ENCODE results near the gene SNF8. TPM values are rescaled to one million over a fixed set of nuclear protein-coding genes. Genes with fewer than 3 reads are reported as not detected.

SNF8 gene
- total RNA-seq, 1 donor from 2014 or later = 36.5 TPM

DNA sequence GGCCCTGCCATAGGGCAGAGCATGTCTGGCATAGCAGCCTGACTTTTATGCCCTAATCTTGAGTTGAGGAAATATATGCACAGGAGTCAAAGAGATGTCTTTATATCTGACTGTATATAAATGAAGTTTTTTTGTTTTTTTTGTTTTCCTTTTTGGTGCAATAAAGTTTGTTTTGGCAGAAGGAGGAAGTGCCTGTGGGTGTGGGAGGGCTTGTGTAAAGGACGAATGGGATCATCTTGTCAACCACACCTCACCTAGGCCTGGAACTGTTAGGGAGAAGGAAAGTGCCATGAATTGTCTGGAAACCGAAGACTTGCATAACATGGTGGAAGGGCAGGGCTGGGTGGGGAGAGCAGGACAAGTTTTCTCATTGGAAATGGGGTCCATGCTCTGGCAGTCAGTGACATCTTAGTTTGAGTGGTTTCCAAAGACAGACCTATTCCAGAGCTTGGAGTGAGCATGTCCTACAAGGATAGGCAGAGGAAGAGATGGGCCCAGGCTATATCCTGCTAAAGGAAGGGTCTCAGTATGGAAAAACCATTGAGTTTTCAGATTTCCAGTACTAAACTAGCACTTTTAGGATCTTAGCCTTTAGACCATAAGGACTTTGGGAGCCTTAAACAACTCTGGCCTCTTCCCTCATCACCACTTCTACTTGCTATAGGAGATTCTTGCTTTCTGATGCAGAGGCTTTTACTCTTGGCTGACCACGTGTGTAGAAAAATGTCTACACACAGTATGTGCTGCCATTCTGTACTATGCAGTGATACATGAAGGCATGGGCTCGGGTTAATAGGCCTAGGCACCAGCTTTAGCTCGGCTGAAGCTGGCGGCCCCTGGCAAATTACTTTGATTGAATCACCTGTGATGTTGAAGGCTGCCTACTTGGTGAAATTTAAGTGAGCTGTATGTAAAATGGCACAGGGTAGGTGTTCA is 15.5 kb downstream of the SNF8 start:
- H3K27me3 ChIP-seq = no peaks in the 10 kb centered on the region
- H3K9me3 ChIP-seq = no peaks in the 10 kb centered on the region
- H3K4me1 ChIP-seq = no peaks in the 10 kb centered on the region
- H3K4me3 ChIP-seq = no peak overlapping the region
- no peak for TF ChIP-seq CTCF (IDR thresholded peaks at IDR 0.05)
- H3K36me3 ChIP-seq = peaks cover 72 to 100% of the 10 kb centered on the region in 2 donors
- intact Hi-C loops (cut with DNase I) = no loop called here
- no peak overlapping the region for H3K27ac ChIP-seq
- no peak for DNase-seq (ENCODE audit: low spot score in 2 of 2)

GRCh38 chr17:48927978-48928745 is 16.5 kb downstream of the SNF8 start:
- no peaks in the 10 kb centered on the region for H3K4me1 ChIP-seq
- intact Hi-C loops (cut with DNase I) = no loop called here
- peaks cover 77 to 100% of the 10 kb centered on the region in 2 donors for H3K36me3 ChIP-seq
- H3K9me3 ChIP-seq = no peaks in the 10 kb centered on the region
- no peaks in the 10 kb centered on the region for H3K27me3 ChIP-seq
- H3K27ac ChIP-seq = no peak overlapping the region
- no peak for TF ChIP-seq CTCF (IDR thresholded peaks at IDR 0.05)
- no peak for DNase-seq (ENCODE audit: low spot score in 2 of 2)
- no peak overlapping the region for H3K4me3 ChIP-seq

DNA sequence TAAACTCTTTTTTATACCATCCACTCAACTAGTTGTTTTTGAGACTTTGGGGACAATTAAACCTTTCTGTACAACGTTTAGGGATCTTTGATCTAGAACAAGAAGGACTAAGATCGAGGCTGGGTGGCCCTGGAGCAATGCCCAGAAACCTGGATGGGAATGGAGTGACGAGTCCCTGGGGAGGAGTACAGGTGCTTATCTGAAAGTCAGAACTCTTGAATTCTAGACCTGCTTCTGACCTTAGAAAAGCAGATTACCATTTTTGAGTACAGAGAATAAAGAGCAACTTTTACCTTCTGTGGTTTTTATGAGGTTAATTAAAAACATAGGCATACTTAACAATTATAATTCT is 18.7 kb downstream of the SNF8 start:
- Histone ChIP-seq H3K36me3 (peaks cover 80 to 100% of the 10 kb centered on the region in 2 donors), H3K4me1 (no peaks in the 10 kb centered on the region), H3K4me3 (no peak overlapping the region), H3K9me3 (no peaks in the 10 kb centered on the region), H3K27ac (no peak overlapping the region), H3K27me3 (no peaks in the 10 kb centered on the region)
- intact Hi-C loops (cut with DNase I) = no loop called here
- DNase-seq (ENCODE audit: low spot score in 2 of 2) = no peak
- no peak for TF ChIP-seq CTCF (IDR thresholded peaks at IDR 0.05)

DNA sequence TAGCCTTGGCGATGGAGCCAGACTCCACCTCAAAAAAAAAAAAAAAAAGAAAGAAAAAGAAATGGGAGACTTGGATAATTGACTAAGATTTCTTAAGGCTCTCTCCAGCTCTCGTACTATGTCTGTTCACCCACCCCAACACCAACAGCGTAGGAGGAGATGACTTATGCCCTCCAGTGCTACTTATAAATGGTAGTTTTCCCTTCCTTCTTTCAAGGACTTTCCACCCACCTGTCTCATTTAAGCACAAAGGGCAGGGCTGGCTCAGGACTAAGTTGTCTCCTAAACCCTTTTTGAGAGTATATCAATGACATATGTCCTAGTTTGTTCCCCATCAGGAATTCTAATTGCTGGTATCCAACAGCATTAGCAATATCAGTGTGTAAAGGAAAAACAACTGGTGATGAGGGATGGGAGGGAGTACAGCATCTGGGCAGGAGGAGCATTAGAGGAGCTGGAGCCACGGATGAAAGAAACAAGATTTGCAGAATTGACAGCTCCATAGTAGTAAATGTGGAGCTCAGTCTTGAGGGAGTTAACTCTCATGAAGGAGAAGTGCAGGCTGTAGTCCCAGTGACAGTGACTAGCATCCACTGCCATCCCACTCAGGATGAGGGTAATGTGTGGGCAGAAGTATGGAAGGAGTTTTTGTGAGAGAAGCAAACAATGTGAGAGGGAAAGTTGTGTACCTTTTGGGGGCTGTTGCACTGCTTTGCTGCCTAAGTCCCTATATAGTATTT is 19.2 kb downstream of the SNF8 start:
- no peak for TF ChIP-seq CTCF (IDR thresholded peaks at IDR 0.05)
- peaks cover 82 to 100% of the 10 kb centered on the region in 2 donors for H3K36me3 ChIP-seq

GRCh38 chr17:48915459-48916282 is 29.0 kb downstream of the SNF8 start:
- intact Hi-C loops (cut with DNase I) = loop anchor here (5.0 kb wide), 1 partner anchor 923 kb away; no protein-coding TSS in a partner anchor
- TF ChIP-seq CTCF (IDR thresholded peaks at IDR 0.05) = no peak
- no peak for DNase-seq (ENCODE audit: low spot score in 2 of 2)
- peaks cover 4 to 8% of the 10 kb centered on the region in 2 donors for H3K4me1 ChIP-seq
- peak overlapping the region; percentile 3 to 28 for H3K27ac ChIP-seq
- H3K27me3 ChIP-seq = no peaks in the 10 kb centered on the region
- H3K9me3 ChIP-seq = no peaks in the 10 kb centered on the region
- peaks cover 51 to 80% of the 10 kb centered on the region in 2 donors for H3K36me3 ChIP-seq
- H3K4me3 ChIP-seq = no peak overlapping the region

More for the DNA sequence above, 19.2 kb downstream of the SNF8 start:
- Histone ChIP-seq H3K27me3 (no peaks in the 10 kb centered on the region), H3K4me1 (no peaks in the 10 kb centered on the region), H3K9me3 (no peaks in the 10 kb centered on the region), H3K27ac (no peak overlapping the region), H3K4me3 (no peak overlapping the region)
- intact Hi-C loops (cut with DNase I) = no loop called here
- no peak for DNase-seq (ENCODE audit: low spot score in 2 of 2)

Measured in ascending aorta (tissue), 2 donors.